K562 (cell line): ENCODE results near the gene EHBP1L1. TPM values are rescaled to one million over a fixed set of nuclear protein-coding genes. Genes with fewer than 3 reads are reported as not detected.

Source experiments
- ARID2 ChIP-seq: fragments of 450-650 bp; IDR thresholded peaks from 2 replicates; pipeline ENCODE4 v1.6.1; 2017; ENCODE audit warnings: antibody characterized with exemption, mild to moderate bottlenecking
- CBX2 ChIP-seq: fragments of 200-600 bp; sonication (generic); IDR thresholded peaks from one replicate; pipeline ENCODE4 v1.6.1; 2012; ENCODE audit warnings: mild to moderate bottlenecking, low read length, inconsistent platforms; ENCODE audit not compliant: insufficient read depth, poor library complexity, severe bottlenecking
- CBX8 ChIP-seq: fragments of 200-600 bp; sonication (generic); IDR thresholded peaks from 2 replicates; pipeline ENCODE4 v1.6.1; 2012; ENCODE audit warnings: borderline replicate concordance, mixed run types, low read depth, mild to moderate bottlenecking, moderate library complexity, mixed read lengths, low read length, control low read depth, inconsistent platforms; ENCODE audit not compliant: poor library complexity, severe bottlenecking; ENCODE audit errors: extremely low read depth
- CHAMP1 ChIP-seq: fragments of 450-650 bp; IDR thresholded peaks from 2 replicates; pipeline ENCODE4 v1.6.1; 2016; ENCODE audit warnings: mild to moderate bottlenecking
- HBP1 ChIP-seq: fragments of 450-650 bp; formaldehyde crosslinking; IDR thresholded peaks from 2 replicates; pipeline ENCODE4 v1.4.0; 2022; ENCODE audit warnings: missing genetic modification characterization
- HDAC8 ChIP-seq: fragments of 450-650 bp; IDR thresholded peaks from 2 replicates; pipeline ENCODE4 v1.6.1; 2016; ENCODE audit warnings: mild to moderate bottlenecking, missing genetic modification characterization, moderate library complexity, missing compliant biosample characterization
- HDGF ChIP-seq: fragments of 450-650 bp; IDR thresholded peaks from 2 replicates; pipeline ENCODE4 v1.6.1; 2016
- NFIC ChIP-seq: fragments of 450-650 bp; IDR thresholded peaks from 2 replicates; pipeline ENCODE4 v1.6.1; 2017; ENCODE audit warnings: mild to moderate bottlenecking, inconsistent platforms
- SAP30 ChIP-seq: fragments of 200-600 bp; sonication (generic); IDR thresholded peaks from 2 replicates; pipeline ENCODE4 v1.6.1; 2012; ENCODE audit warnings: borderline replicate concordance, low read depth, mild to moderate bottlenecking, moderate library complexity, low read length, control low read depth, inconsistent platforms; ENCODE audit not compliant: insufficient read depth, poor library complexity, severe bottlenecking
- TAF9B ChIP-seq: fragments of 450-650 bp; IDR thresholded peaks from 2 replicates; pipeline ENCODE4 v1.6.1; 2018; ENCODE audit warnings: mild to moderate bottlenecking; ENCODE audit not compliant: partially characterized antibody
- XRCC3 ChIP-seq: fragments of 450-650 bp; IDR thresholded peaks from 2 replicates; pipeline ENCODE4 v1.6.1; 2017; ENCODE audit warnings: mild to moderate bottlenecking, moderate library complexity
- ZBTB33 ChIP-seq: sonication (generic); formaldehyde crosslinking; IDR thresholded peaks from 2 replicates; pipeline ENCODE4 v1.8.1; 2023; ENCODE audit warnings: mild to moderate bottlenecking, missing genetic modification reagents
- ZFPM2 ChIP-seq: fragments of 250-450 bp; sonication (Bioruptor Pico); IDR thresholded peaks from 2 replicates; pipeline ENCODE4 v1.5.1; 2022; ENCODE audit warnings: mild to moderate bottlenecking
- ZNF584 ChIP-seq: fragments of 200-800 bp; sonication (Bioruptor generic); IDR thresholded peaks from 2 replicates; pipeline ENCODE4 v1.6.1; 2016; ENCODE audit warnings: low read depth, mild to moderate bottlenecking, missing genetic modification characterization, missing compliant biosample characterization
- polyA plus RNA-seq, 8 experiments: library from polyadenylated mRNA; depleted of rRNA in 4 of 8; stranded (reverse) in 5 of 8; unstranded in 3 of 8; fragments of >200 nt; fragmentation: Nextera tagmentation in 2 of 8; fragmentation: Illumina TruSeq in 1 of 8; extraction: Ambion mirVana in 2 of 8; extraction: Trizol in 1 of 8; gene quantifications; 2 replicates each; pipeline versions ENCODE4 v1.2.1 to v1.2.3, GENCODE V29; 2011 to 2014; ENCODE audit warnings: inconsistent platforms in 1 of 8, missing spikeins in 1 of 8
- total RNA-seq, 7 experiments: library from RNA; depleted of rRNA in 6 of 7; stranded (reverse); fragments of >200 nt in 6 of 7; fragmentation: Illumina TruSeq in 2 of 7; extraction: Trizol in 2 of 7; gene quantifications; 2 replicates each; pipeline versions ENCODE4 v1.2.1 to v1.2.3, GENCODE V29; 2011 to 2021; ENCODE audit warnings: low replicate concordance in 1 of 7

Gene EHBP1L1
- total and polyA plus RNA-seq, 9 of the 15 experiments (the other 6 are each of a cell fraction or from before 2014, with no cell fraction given), result 0.03 to 87.1 (median 26.3) TPM

DNA sequence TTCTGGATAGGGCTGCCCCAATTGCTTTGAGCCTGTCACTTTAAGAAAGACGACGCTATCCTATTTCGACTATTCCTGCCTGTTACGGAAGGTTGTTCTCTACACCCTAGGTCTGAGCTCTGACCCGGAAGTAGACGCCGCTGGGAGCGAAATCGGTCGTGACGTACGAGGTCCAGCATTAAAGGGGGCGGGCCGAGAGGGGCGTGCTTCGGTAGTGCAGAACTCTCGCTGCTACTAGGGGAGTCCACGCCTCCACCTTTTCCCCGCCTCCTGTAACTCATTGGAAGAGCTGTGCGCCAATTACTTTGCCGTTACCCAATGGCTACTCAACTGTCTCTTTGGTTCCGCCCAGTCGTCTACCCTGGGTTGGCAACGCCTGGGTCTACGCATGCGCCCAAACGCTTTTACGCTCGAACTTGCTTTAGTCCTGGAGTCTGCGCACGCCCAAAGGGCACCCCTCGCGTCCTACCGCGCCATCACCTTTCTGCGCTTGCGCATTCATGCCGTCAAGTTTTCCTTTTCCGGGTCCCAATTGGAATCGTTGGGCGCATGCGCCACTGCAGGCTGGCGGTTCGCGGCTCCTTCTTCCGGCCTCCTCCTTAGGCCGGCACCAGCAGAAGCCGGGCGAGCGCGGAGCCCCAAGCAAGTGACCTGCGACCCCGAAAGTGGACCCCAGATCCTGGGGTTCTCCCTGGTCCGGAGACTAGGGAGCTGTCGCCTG lies 39.5 kb downstream of the EHBP1L1 start, which contains the start of gene PCNX3 (continued):
- no peak for TF ChIP-seq CHAMP1
- TF ChIP-seq HDGF, result no peak
- no peak for TF ChIP-seq ARID2
- no peak for TF ChIP-seq HDAC8 (tag)
- TF ChIP-seq SAP30, result no peak
- TF ChIP-seq ZNF584 (CRISPR knock-in tag), result no peak
- TF ChIP-seq HBP1 (CRISPR knock-in tag), result no peak
- no peak for TF ChIP-seq CBX8
- TF ChIP-seq TAF9B, result no peak
- TF ChIP-seq XRCC3, result no peak
- TF ChIP-seq NFIC, result no peak
- TF ChIP-seq ZFPM2, result no peak
- TF ChIP-seq ZBTB33 (CRISPR knock-in tag), result no peak
- no peak for TF ChIP-seq CBX2
